Gastroesophageal sphincter (tissue), 3 donors: ENCODE measurements around the gene DEDD2.

Source experiments
- EP300 ChIP-seq: sonication (generic); formaldehyde crosslinking; IDR thresholded peaks from one replicate; pipeline ENCODE4 v1.6.1; 2017; ENCODE audit warnings: antibody characterized with exemption, mild to moderate bottlenecking
- POLR2A ChIP-seq, 2 donors: fragments of 450-650 bp; IDR thresholded peaks; one replicate each; pipeline ENCODE4 v1.6.1; 2017; ENCODE audit warnings: antibody characterized with exemption in 2 of 2, mild to moderate bottlenecking in 2 of 2, moderate library complexity in 1 of 2
- POLR2AphosphoS5 ChIP-seq: sonication (generic); formaldehyde crosslinking; IDR thresholded peaks from one replicate; pipeline ENCODE4 v1.6.1; 2017; ENCODE audit warnings: antibody characterized with exemption
- TF ChIP-seq, protein P1 (sequence below), 4 experiments: fragments of 200-600 bp in 2 of 4; fragments of 450-650 bp in 2 of 4; sonication (generic) in 1 of 4; IDR thresholded peaks; one replicate each; pipeline ENCODE4 v1.5.1; 2017 to 2019; ENCODE audit warnings: antibody characterized with exemption in 4 of 4, mild to moderate bottlenecking in 2 of 4, moderate library complexity in 2 of 4

- TF ChIP-seq EP300 (no peak), POLR2A (IDR thresholded peaks at IDR 0.05) (no peak), POLR2AphosphoS5 (no peak)
- TF ChIP-seq, protein P1, sequence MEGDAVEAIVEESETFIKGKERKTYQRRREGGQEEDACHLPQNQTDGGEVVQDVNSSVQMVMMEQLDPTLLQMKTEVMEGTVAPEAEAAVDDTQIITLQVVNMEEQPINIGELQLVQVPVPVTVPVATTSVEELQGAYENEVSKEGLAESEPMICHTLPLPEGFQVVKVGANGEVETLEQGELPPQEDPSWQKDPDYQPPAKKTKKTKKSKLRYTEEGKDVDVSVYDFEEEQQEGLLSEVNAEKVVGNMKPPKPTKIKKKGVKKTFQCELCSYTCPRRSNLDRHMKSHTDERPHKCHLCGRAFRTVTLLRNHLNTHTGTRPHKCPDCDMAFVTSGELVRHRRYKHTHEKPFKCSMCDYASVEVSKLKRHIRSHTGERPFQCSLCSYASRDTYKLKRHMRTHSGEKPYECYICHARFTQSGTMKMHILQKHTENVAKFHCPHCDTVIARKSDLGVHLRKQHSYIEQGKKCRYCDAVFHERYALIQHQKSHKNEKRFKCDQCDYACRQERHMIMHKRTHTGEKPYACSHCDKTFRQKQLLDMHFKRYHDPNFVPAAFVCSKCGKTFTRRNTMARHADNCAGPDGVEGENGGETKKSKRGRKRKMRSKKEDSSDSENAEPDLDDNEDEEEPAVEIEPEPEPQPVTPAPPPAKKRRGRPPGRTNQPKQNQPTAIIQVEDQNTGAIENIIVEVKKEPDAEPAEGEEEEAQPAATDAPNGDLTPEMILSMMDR (IDR thresholded peaks at IDR 0.05), result no peak
These were observed 25.6 kb downstream of the DEDD2 start for GRCh38 chr19:42191855-42192254.
